ENCODE measurements around the gene GNAL.

GNAL gene

GRCh38 chr18:11923450-11923849 lies 234.4 kb downstream of the GNAL start:
- no peak for DNase-seq

DNA sequence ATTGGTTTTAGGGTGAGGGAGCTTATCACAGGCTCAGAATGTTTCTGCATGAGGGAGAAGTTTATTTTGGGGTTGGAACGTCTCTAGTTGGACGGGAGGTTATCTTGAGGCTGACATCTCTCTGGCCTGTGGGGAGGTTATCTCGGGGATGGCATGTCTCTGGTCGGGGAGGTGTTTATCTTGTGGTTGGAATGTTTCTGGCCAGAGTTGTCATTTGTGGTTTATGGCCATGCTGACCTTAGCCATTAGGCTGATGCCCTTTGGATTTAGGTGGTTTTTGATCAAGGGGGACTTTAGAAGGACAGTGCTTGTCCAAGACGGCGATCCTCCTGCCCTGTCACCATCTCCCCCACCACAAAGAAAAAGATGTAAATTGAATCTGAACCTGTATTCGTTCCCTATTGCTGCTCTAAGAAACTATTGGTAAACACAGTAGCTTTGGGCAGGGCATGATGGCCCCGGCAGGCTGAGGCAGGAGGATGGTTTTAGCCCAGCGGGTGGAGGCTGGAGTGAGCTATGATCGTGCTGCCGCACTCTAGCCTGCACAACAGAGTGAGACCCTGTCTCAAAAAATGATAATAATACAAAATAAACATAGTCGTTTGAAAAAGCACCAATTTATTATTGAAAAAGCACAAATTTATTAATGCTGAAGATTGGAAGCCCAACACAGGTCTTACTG lies 236.9 kb downstream of the GNAL start:
- DNase-seq, result no peak

DNA sequence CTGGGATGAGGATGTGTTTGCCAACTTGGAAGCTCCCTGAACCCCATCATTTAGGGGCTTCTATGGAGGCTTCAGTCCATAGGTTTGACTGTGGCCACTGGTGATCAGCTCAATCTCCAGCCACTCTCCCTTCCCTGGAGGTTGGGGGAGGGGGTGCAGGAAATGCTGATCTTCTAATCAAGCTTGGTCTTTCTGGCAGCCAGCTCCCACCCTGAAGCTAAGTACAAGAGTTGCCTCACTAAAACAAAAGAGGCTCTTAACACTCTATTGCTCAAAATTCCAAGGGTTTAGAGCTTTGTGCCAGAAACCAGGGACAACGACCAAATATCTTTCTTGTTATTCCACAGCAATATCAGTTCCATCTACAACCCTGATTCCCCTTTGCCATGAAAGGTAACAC lies 238.4 kb downstream of the GNAL start:
- DNase-seq, result no peak

GRCh38 chr18:11932393-11932792 lies 243.3 kb downstream of the GNAL start:
- no peak for DNase-seq

Measured in CD4-positive, alpha-beta T cell treated with Interleukin-4 for 4 hours (primary cell).